Uterus (tissue), 4 donors: Measurements from ENCODE around the gene SH3PXD2B. TPM values are rescaled to one million over a fixed set of nuclear protein-coding genes. Genes with fewer than 3 reads are reported as not detected.

ENCODE experiments used
- DNase-seq, 2 donors: peaks; one replicate each; pipeline ENCODE4 v3.0.0-alpha.2; 2019 to 2020
- H3K27ac ChIP-seq, 2 donors: fragments of 200-600 bp; sonication (generic); 1 replicate in 1 of 2; 2 replicates in 1 of 2; pipeline ENCODE4 v1.5.1; 2016 to 2018
- H3K27me3 ChIP-seq, 2 donors: fragments of 200-600 bp; sonication (generic); one replicate each; pipeline ENCODE4 v1.5.1; 2018 to 2019; ENCODE audit warnings: control low read depth in 1 of 2
- H3K36me3 ChIP-seq, 2 donors: fragments of 200-600 bp; sonication (generic); one replicate each; pipeline ENCODE4 v1.5.1; 2019; ENCODE audit warnings: control low read depth in 1 of 2
- H3K4me1 ChIP-seq, 2 donors: fragments of 200-600 bp; sonication (generic); one replicate each; pipeline ENCODE4 v1.5.1; 2018 to 2019; ENCODE audit warnings: control low read depth in 1 of 2
- H3K4me3 ChIP-seq, 2 donors: fragments of 200-600 bp; sonication (generic); 1 replicate in 1 of 2; 2 replicates in 1 of 2; pipeline ENCODE4 v1.5.1; 2018 to 2019; ENCODE audit warnings: mild to moderate bottlenecking in 1 of 2
- H3K9me3 ChIP-seq, 2 donors: fragments of 200-600 bp; sonication (generic); one replicate each; pipeline ENCODE4 v1.5.1; 2019; ENCODE audit warnings: control low read depth in 1 of 2
- CTCF ChIP-seq, 4 experiments: fragments of 200-600 bp in 2 of 4; fragments of 450-650 bp in 2 of 4; sonication (generic) in 2 of 4; IDR thresholded peaks; one replicate each; pipeline ENCODE4 v1.5.1; 2016 to 2019; ENCODE audit warnings: antibody characterized with exemption in 4 of 4, mild to moderate bottlenecking in 2 of 4, moderate library complexity in 1 of 4
- POLR2A ChIP-seq, 2 donors: fragments of 450-650 bp; IDR thresholded peaks; one replicate each; pipeline ENCODE4 v1.6.1; 2016; ENCODE audit warnings: antibody characterized with exemption in 2 of 2, mild to moderate bottlenecking in 1 of 2, moderate library complexity in 1 of 2
- intact Hi-C: fragments of 100-400 bp; cut with DNase I; formaldehyde crosslinking; loops from one replicate; pipeline ENCODE4 v1.15.1; 2023; ENCODE audit warnings: low total_unique reads
- total RNA-seq, 4 donors: library from RNA; depleted of rRNA in 3 of 4; stranded (reverse); fragments of >200 nt in 3 of 4; gene quantifications; one replicate each; pipeline versions ENCODE4 v1.1.0 to v1.2.4, GENCODE V29; 2014 to 2023
- donor health status: DM: yes; HTN: yes; CAD: no.

The SH3PXD2B gene
- total RNA-seq, 4 donors from 2014 or later, result 26.1 to 82.6 (median 31.0) TPM

- H3K9me3 ChIP-seq, result no peaks in the 10 kb centered on the region
- no peaks in the 10 kb centered on the region for H3K27me3 ChIP-seq
- intact Hi-C loops, result no loop called here
- no peak overlapping the region for H3K4me3 ChIP-seq
- TF ChIP-seq CTCF (IDR thresholded peaks at IDR 0.05) (no peak), POLR2A (IDR thresholded peaks at IDR 0.05) (no peak)
- no peak for DNase-seq
- no peak overlapping the region for H3K27ac ChIP-seq
- H3K36me3 ChIP-seq, result no peaks in the 10 kb centered on the region
- no peaks in the 10 kb centered on the region for H3K4me1 ChIP-seq
Observed at GRCh38 chr5:172385010-172385563, 69.2 kb downstream of the SH3PXD2B start.

- no peak for DNase-seq
- no peaks in the 10 kb centered on the region for H3K27me3 ChIP-seq
- H3K4me1 ChIP-seq, result no peaks in the 10 kb centered on the region
- no peaks in the 10 kb centered on the region for H3K9me3 ChIP-seq
- no peak overlapping the region for H3K27ac ChIP-seq
- H3K36me3 ChIP-seq, result no peaks in the 10 kb centered on the region
- no peak overlapping the region for H3K4me3 ChIP-seq
- TF ChIP-seq POLR2A (IDR thresholded peaks at IDR 0.05) (no peak), CTCF (IDR thresholded peaks at IDR 0.05) (no peak)
- intact Hi-C loops, result no loop called here
Observed at GRCh38 chr5:172383191-172383802, 71.0 kb downstream of the SH3PXD2B start.

- no peak for TF ChIP-seq CTCF (IDR thresholded peaks at IDR 0.05)
- TF ChIP-seq POLR2A (IDR thresholded peaks at IDR 0.05), result no peak
- intact Hi-C loops, result no loop called here
- peak; percentile 62 to 64 for DNase-seq
- H3K4me1 ChIP-seq, result no peaks in the 10 kb centered on the region
- H3K9me3 ChIP-seq, result no peaks in the 10 kb centered on the region
- no peaks in the 10 kb centered on the region for H3K36me3 ChIP-seq
- H3K27me3 ChIP-seq, result no peaks in the 10 kb centered on the region
- peak overlapping the region; percentile 17 to 30 for H3K27ac ChIP-seq
- H3K4me3 ChIP-seq, result no peak overlapping the region
Observed at GRCh38 chr5:172380987-172381643, 73.2 kb downstream of the SH3PXD2B start.

- no peaks in the 10 kb centered on the region for H3K4me1 ChIP-seq
- intact Hi-C loops, result no loop called here
- H3K36me3 ChIP-seq, result no peaks in the 10 kb centered on the region
- no peak overlapping the region for H3K4me3 ChIP-seq
- no peak for DNase-seq
- no peaks in the 10 kb centered on the region for H3K9me3 ChIP-seq
- H3K27me3 ChIP-seq, result no peaks in the 10 kb centered on the region
- H3K27ac ChIP-seq, result no peak overlapping the region
- no peak for TF ChIP-seq POLR2A (IDR thresholded peaks at IDR 0.05)
- TF ChIP-seq CTCF (IDR thresholded peaks at IDR 0.05), result no peak
Observed at GRCh38 chr5:172380301-172380986, 73.9 kb downstream of the SH3PXD2B start.

GRCh38 chr5:172379481-172379880 lies 74.8 kb downstream of the SH3PXD2B start:
- no peaks in the 10 kb centered on the region for H3K27me3 ChIP-seq
- H3K27ac ChIP-seq, result no peak overlapping the region
- intact Hi-C loops, result no loop called here
- H3K36me3 ChIP-seq, result no peaks in the 10 kb centered on the region
- no peak overlapping the region for H3K4me3 ChIP-seq
- no peak for DNase-seq
- TF ChIP-seq CTCF (IDR thresholded peaks at IDR 0.05) (no peak), POLR2A (IDR thresholded peaks at IDR 0.05) (no peak)
- no peaks in the 10 kb centered on the region for H3K9me3 ChIP-seq
- no peaks in the 10 kb centered on the region for H3K4me1 ChIP-seq
